ENCODE measurements around the gene ITPRID2. TPM values are rescaled to one million over a fixed set of nuclear protein-coding genes. Genes with fewer than 3 reads are reported as not detected.

ITPRID2 gene
- total RNA-seq, 1 donor from 2014 or later: 40.4 TPM

GRCh38 chr2:181886192-181886591 lies 5.3 kb upstream of the ITPRID2 start:
- Histone ChIP-seq H3F3A (ENCODE audit: low read depth) (peaks cover 8% of the 10 kb centered on the region), H3K36me3 (no peaks in the 10 kb centered on the region), H3K79me2 (ENCODE audit: low read depth) (no peaks in the 10 kb centered on the region), H3K9ac (no peak overlapping the region), H4K20me1 (ENCODE audit: low read depth) (no peaks in the 10 kb centered on the region), H3K27me3 (peaks cover 12% of the 10 kb centered on the region), H2AFZ (replicated peaks) (peak overlapping the region; percentile 20), H3K9me3 (ENCODE audit: low read depth) (no peaks in the 10 kb centered on the region), H3K27ac (no peak overlapping the region), H3K4me3 (no peak overlapping the region), H3K4me2 (no peak overlapping the region), H3K4me1 (no peaks in the 10 kb centered on the region)
- TF ChIP-seq CTCF (IDR thresholded peaks at IDR 0.05): no peak
- no peak for TF ChIP-seq EZH2phosphoT487 (IDR thresholded peaks at IDR 0.05)
- TF ChIP-seq EZH2 (IDR thresholded peaks at IDR 0.05): no peak
- H3K36me3 Mint-ChIP-seq: no peaks in the 10 kb centered on the region
- peaks cover 2% of the 10 kb centered on the region for H3K27me3 Mint-ChIP-seq (ENCODE audit: insufficient read depth, low read depth)
- no peaks in the 10 kb centered on the region for H3K9me3 Mint-ChIP-seq
- DNase-seq (ENCODE audit: low spot score): no peak
- no peak overlapping the region for H3K4me3 Mint-ChIP-seq
- H3K27ac Mint-ChIP-seq: no peak overlapping the region
- peaks cover 15% of the 10 kb centered on the region for H3K4me1 Mint-ChIP-seq

GRCh38 chr2:181887045-181887444 lies 4.5 kb upstream of the ITPRID2 start:
- Histone ChIP-seq H3K27me3 (peaks cover 14% of the 10 kb centered on the region), H3K4me2 (no peak overlapping the region), H3K9ac (no peak overlapping the region), H3K27ac (no peak overlapping the region), H3K9me3 (ENCODE audit: low read depth) (no peaks in the 10 kb centered on the region), H3K4me3 (no peak overlapping the region), H3K4me1 (no peaks in the 10 kb centered on the region), H3K79me2 (ENCODE audit: low read depth) (no peaks in the 10 kb centered on the region), H2AFZ (replicated peaks) (no peak overlapping the region), H4K20me1 (ENCODE audit: low read depth) (no peaks in the 10 kb centered on the region), H3F3A (ENCODE audit: low read depth) (peaks cover 11% of the 10 kb centered on the region), H3K36me3 (no peaks in the 10 kb centered on the region)
- H3K4me3 Mint-ChIP-seq: no peak overlapping the region
- no peak overlapping the region for H3K27ac Mint-ChIP-seq
- no peaks in the 10 kb centered on the region for H3K36me3 Mint-ChIP-seq
- no peak for TF ChIP-seq EZH2phosphoT487 (IDR thresholded peaks at IDR 0.05)
- TF ChIP-seq CTCF (IDR thresholded peaks at IDR 0.05): no peak
- TF ChIP-seq EZH2 (IDR thresholded peaks at IDR 0.05): no peak
- H3K27me3 Mint-ChIP-seq (ENCODE audit: insufficient read depth, low read depth): peaks cover 2% of the 10 kb centered on the region
- H3K9me3 Mint-ChIP-seq: no peaks in the 10 kb centered on the region
- H3K4me1 Mint-ChIP-seq: peaks cover 17% of the 10 kb centered on the region
- no peak for DNase-seq (ENCODE audit: low spot score)

- Histone ChIP-seq H3K4me1 (peaks cover 9% of the 10 kb centered on the region), H3K27me3 (peaks cover 22% of the 10 kb centered on the region), H2AFZ (replicated peaks) (no peak overlapping the region), H3K4me3 (no peak overlapping the region), H3K36me3 (no peaks in the 10 kb centered on the region), H3K27ac (no peak overlapping the region), H4K20me1 (ENCODE audit: low read depth) (no peaks in the 10 kb centered on the region), H3K9ac (no peak overlapping the region), H3F3A (ENCODE audit: low read depth) (peaks cover 15% of the 10 kb centered on the region), H3K9me3 (ENCODE audit: low read depth) (no peaks in the 10 kb centered on the region), H3K4me2 (no peak overlapping the region), H3K79me2 (ENCODE audit: low read depth) (peaks cover 3% of the 10 kb centered on the region)
- Mint-ChIP-seq H3K4me3 (no peak overlapping the region), H3K36me3 (peaks cover 1% of the 10 kb centered on the region), H3K4me1 (peaks cover 35% of the 10 kb centered on the region), H3K9me3 (no peaks in the 10 kb centered on the region), H3K27ac (no peak overlapping the region), H3K27me3 (ENCODE audit: insufficient read depth, low read depth) (peaks cover 2% of the 10 kb centered on the region)
- DNase-seq (ENCODE audit: low spot score): no peak
- TF ChIP-seq CTCF (IDR thresholded peaks at IDR 0.05): no peak
- TF ChIP-seq EZH2 (IDR thresholded peaks at IDR 0.05): no peak
- no peak for TF ChIP-seq EZH2phosphoT487 (IDR thresholded peaks at IDR 0.05)
Observed at GRCh38 chr2:181889776-181890175, 1.8 kb upstream of the ITPRID2 start.

Data from neural progenitor cell (in vitro differentiated cells).